Measurements from ENCODE around the gene CRYM. TPM values are rescaled to one million over a fixed set of nuclear protein-coding genes. Genes with fewer than 3 reads are reported as not detected.
"Not testable (repeated sequence)": the region's sequence is repeated elsewhere in the genome, so short reads cannot be mapped to it uniquely, and the experiment has no call there.

Gene CRYM
- total and polyA plus RNA-seq, 2 donors (not counting 3 experiments of a cell fraction or from before 2014, with no cell fraction given): not detected

DNA sequence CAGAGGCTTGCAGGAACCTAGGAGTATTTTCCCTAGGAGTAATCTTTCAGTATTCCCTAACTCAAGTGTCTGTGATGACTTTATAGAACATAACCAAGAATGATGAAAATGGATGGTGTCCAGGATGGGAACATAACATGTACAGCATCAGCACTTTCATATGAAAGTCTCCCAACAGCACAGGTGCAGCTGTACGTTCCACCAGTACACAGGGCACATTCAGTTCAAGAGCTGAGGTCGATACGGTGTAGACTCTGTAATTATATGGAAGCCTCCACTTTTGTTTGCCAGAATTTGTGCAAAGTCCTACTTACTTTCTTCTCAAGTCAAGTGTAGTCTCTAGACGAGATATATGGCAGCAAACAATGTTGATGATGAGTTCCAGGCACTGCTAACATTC lies 46.2 kb upstream of the CRYM start:
- POLR2A ChIA-PET: no interaction called here
- CTCF ChIA-PET: interaction anchor here (0.6 to 1.4 kb wide), 2 partner anchors 72 to 136 kb away, joined by 3 to 4 read pairs; no protein-coding TSS in a partner anchor
- intact Hi-C loops (cut with micrococcal nuclease): no loop called here
- FAIRE-seq: no peak
- Histone ChIP-seq H3K4me3 (replicated peaks in 1 of 3; ENCODE audit: insufficient read depth in 1 of 3, low read depth in 1 of 3, low read length in 3 of 3) (no peak overlapping the region), H3K9ac (replicated peaks; ENCODE audit: extremely low read depth, insufficient read depth, low read length) (no peak overlapping the region), H3K27ac (ENCODE audit: insufficient read depth, low read depth, low read length) (no peak overlapping the region), H3K36me3 (ENCODE audit: control insufficient read depth in 2 of 2, extremely low read depth in 1 of 2, insufficient read depth in 2 of 2, low read length in 2 of 2) (no peaks in the 10 kb centered on the region), H3K9me1 (replicated peaks; ENCODE audit: control insufficient read depth, extremely low read depth, insufficient read depth, low read length) (no peaks in the 10 kb centered on the region), H2AFZ (ENCODE audit: low read depth, low read length) (no peak overlapping the region), H3K9me3 (replicated peaks; ENCODE audit: control insufficient read depth, insufficient read depth, low read length) (no peaks in the 10 kb centered on the region), H3K4me1 (ENCODE audit: control insufficient read depth, extremely low read depth, insufficient read depth, low read length) (no peaks in the 10 kb centered on the region), H3K4me2 (ENCODE audit: insufficient read depth, low read length) (no peak overlapping the region), H3K27me3 (ENCODE audit: control insufficient read depth in 2 of 2, insufficient read depth in 2 of 2, low read length in 2 of 2) (no peaks in the 10 kb centered on the region), H3K79me2 (ENCODE audit: control insufficient read depth, insufficient read depth, low read length) (no peaks in the 10 kb centered on the region), H4K20me1 (replicated peaks; ENCODE audit: control insufficient read depth, extremely low read depth, insufficient read depth, low read length) (no peaks in the 10 kb centered on the region)
- dilution Hi-C loops (cut with MboI; ENCODE audit: extremely low pct_ligation_motif_present, low sequenced_read_pairs): no loop called here
- DNase-seq (ENCODE audit: low read depth, low spot score): no peak
- TF ChIP-seq, protein P1, sequence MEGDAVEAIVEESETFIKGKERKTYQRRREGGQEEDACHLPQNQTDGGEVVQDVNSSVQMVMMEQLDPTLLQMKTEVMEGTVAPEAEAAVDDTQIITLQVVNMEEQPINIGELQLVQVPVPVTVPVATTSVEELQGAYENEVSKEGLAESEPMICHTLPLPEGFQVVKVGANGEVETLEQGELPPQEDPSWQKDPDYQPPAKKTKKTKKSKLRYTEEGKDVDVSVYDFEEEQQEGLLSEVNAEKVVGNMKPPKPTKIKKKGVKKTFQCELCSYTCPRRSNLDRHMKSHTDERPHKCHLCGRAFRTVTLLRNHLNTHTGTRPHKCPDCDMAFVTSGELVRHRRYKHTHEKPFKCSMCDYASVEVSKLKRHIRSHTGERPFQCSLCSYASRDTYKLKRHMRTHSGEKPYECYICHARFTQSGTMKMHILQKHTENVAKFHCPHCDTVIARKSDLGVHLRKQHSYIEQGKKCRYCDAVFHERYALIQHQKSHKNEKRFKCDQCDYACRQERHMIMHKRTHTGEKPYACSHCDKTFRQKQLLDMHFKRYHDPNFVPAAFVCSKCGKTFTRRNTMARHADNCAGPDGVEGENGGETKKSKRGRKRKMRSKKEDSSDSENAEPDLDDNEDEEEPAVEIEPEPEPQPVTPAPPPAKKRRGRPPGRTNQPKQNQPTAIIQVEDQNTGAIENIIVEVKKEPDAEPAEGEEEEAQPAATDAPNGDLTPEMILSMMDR (IDR thresholded peaks at IDR 0.05; ENCODE audit: extremely low read depth in 1 of 2, insufficient read depth in 1 of 2, low read depth in 1 of 2, low read length in 2 of 2): no peak
- TF ChIP-seq FOS (IDR thresholded peaks at IDR 0.05; ENCODE audit: borderline replicate concordance, insufficient read depth, low read length) (no peak), MAX (IDR thresholded peaks at IDR 0.05; ENCODE audit: insufficient read depth, insufficient read length) (no peak)
- no TSS peak for BruUV-seq (replicated peaks)

DNA sequence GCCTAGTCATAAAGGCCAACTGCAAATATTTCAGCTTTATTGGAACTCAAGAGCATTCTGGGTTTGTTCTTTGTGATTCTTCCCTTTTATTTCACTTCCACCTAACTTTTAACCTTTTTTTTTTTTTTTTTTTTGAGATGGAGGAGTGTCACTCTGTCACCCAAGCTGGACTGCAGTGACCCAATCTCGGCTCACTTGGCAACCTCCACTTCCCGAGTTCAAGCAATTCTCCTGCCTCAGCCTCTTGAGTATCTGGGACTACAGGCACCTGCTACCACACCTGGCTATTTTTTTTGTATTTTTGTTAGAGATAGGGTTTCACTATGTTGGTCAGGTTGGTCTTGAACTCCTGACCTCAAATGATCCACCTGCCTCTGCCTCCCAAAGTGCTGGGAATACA lies 44.2 kb upstream of the CRYM start:
- DNase-seq (ENCODE audit: low read depth, low spot score); H3K4me2 ChIP-seq (ENCODE audit: insufficient read depth, low read length); FAIRE-seq; dilution Hi-C loops (cut with MboI; ENCODE audit: extremely low pct_ligation_motif_present, low sequenced_read_pairs); H3K4me3 ChIP-seq (replicated peaks in 1 of 3; ENCODE audit: insufficient read depth in 1 of 3, low read depth in 1 of 3, low read length in 3 of 3); H4K20me1 ChIP-seq (replicated peaks; ENCODE audit: control insufficient read depth, extremely low read depth, insufficient read depth, low read length); H3K9me3 ChIP-seq (replicated peaks; ENCODE audit: control insufficient read depth, insufficient read depth, low read length); H3K27ac ChIP-seq (ENCODE audit: insufficient read depth, low read depth, low read length); H3K27me3 ChIP-seq (ENCODE audit: control insufficient read depth in 2 of 2, insufficient read depth in 2 of 2, low read length in 2 of 2); H3K4me1 ChIP-seq (ENCODE audit: control insufficient read depth, extremely low read depth, insufficient read depth, low read length); POLR2A ChIA-PET; BruUV-seq (replicated peaks); CTCF ChIA-PET; H2AFZ ChIP-seq (ENCODE audit: low read depth, low read length); H3K9me1 ChIP-seq (replicated peaks; ENCODE audit: control insufficient read depth, extremely low read depth, insufficient read depth, low read length); H3K79me2 ChIP-seq (ENCODE audit: control insufficient read depth, insufficient read depth, low read length); intact Hi-C loops (cut with micrococcal nuclease); H3K36me3 ChIP-seq (ENCODE audit: control insufficient read depth in 2 of 2, extremely low read depth in 1 of 2, insufficient read depth in 2 of 2, low read length in 2 of 2); H3K9ac ChIP-seq (replicated peaks; ENCODE audit: extremely low read depth, insufficient read depth, low read length): not testable (repeated sequence)

All from endothelial cell of umbilical vein (primary cell).